Mammary epithelial cell (primary cell): ENCODE data around the gene CST5.

Experiments
- EZH2 ChIP-seq: IDR thresholded peaks from 2 replicates; pipeline ENCODE4 v1.6.1; 2012; ENCODE audit warnings: low read length, inconsistent platforms, borderline replicate concordance
- TF ChIP-seq, protein P1 (sequence below), 2 donors: IDR thresholded peaks in 1 of 2; conservative IDR thresholded peaks in 1 of 2; 2 replicates each; pipeline ENCODE4 v1.5.1; 2011 to 2012; ENCODE audit warnings: inconsistent platforms in 2 of 2, low read length in 2 of 2, mild to moderate bottlenecking in 2 of 2, control low read depth in 1 of 2, low read depth in 1 of 2; ENCODE audit not compliant: insufficient read depth in 1 of 2; ENCODE audit errors: extremely low read depth in 1 of 2

DNA sequence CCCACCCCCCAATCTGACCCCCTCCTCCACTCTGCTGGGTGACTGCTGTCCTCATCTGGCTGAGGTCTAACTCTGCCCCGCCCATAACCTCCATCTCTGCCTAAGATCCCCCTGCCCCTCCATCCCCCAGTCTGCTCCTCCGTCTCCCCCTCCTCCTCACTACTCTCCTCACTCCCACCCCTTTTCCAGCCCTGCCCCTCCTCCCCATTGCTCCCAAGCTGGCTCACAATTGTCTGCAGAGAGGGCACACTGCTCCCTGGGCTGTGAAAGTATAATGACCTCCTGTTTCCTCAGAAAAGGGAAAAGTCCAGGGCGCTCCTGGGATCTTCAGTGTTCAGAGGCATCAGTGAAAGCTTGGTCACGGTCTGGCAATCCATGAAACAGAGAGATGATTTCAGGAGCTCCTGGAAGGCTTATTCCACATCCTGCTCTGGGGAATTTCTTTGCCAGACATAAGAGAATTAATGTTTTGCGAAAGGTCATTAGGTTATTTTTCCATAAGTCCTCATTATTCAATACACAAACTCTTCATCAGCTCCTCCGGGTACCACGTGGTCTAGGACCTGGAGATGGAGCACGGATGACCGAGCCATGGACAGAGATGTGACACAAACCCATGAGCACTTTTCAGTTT, 21.5 kb downstream of the CST5 start:
- TF ChIP-seq, protein P1, sequence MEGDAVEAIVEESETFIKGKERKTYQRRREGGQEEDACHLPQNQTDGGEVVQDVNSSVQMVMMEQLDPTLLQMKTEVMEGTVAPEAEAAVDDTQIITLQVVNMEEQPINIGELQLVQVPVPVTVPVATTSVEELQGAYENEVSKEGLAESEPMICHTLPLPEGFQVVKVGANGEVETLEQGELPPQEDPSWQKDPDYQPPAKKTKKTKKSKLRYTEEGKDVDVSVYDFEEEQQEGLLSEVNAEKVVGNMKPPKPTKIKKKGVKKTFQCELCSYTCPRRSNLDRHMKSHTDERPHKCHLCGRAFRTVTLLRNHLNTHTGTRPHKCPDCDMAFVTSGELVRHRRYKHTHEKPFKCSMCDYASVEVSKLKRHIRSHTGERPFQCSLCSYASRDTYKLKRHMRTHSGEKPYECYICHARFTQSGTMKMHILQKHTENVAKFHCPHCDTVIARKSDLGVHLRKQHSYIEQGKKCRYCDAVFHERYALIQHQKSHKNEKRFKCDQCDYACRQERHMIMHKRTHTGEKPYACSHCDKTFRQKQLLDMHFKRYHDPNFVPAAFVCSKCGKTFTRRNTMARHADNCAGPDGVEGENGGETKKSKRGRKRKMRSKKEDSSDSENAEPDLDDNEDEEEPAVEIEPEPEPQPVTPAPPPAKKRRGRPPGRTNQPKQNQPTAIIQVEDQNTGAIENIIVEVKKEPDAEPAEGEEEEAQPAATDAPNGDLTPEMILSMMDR (conservative IDR thresholded peaks at IDR 0.05 in 1 of 2, IDR thresholded peaks at IDR 0.05 in 1 of 2; ENCODE audit: extremely low read depth in 1 of 2, insufficient read depth in 1 of 2, low read depth in 1 of 2, low read length in 2 of 2): no peak
- no peak for TF ChIP-seq EZH2
